Testis (tissue), 2 donors: Measurements from ENCODE around the gene FBXL13.

Source experiments
- POLR2A ChIP-seq: fragments of 450-650 bp; IDR thresholded peaks from one replicate; pipeline ENCODE4 v1.6.1; 2017; ENCODE audit warnings: antibody characterized with exemption, mild to moderate bottlenecking, moderate library complexity
- TF ChIP-seq, protein P1 (sequence below), 3 experiments: fragments of 450-650 bp in 2 of 3; fragments of 200-600 bp in 1 of 3; sonication (generic) in 1 of 3; IDR thresholded peaks; one replicate each; pipeline ENCODE4 v1.5.1; 2016 to 2019; ENCODE audit warnings: antibody characterized with exemption in 3 of 3, mild to moderate bottlenecking in 2 of 3, moderate library complexity in 1 of 3

DNA sequence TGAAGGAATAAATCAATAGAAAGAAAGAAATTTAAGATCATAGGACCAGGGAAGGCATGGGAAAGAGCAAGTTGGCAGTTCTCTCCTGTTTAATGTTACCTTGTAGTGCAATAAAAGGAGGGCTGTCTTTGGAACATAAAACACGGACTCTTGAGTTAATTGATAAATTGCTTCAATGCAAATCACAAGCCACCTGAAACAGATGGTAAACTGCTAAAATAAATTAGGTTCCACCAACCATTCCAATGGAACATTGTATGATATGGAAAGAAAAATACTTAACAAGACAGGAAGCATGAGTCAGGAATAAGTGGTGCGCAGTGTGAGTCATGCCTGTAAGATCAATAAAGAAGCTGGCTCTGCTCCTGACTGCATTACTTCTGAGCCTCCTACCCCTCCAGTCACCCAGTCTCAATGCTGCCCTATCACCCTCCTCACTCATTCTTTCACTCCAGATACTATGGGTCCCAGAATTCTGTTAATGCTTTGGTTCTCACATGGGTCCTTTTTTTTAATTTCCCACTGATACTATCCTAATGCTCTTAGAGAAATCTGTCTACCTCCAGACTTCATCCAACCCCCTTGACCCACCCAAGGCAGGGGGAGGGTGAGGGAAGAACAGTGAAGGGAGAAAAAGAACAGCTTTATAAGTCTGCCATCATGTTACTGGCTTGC is 82.9 kb downstream of the FBXL13 start:
- TF ChIP-seq, protein P1, sequence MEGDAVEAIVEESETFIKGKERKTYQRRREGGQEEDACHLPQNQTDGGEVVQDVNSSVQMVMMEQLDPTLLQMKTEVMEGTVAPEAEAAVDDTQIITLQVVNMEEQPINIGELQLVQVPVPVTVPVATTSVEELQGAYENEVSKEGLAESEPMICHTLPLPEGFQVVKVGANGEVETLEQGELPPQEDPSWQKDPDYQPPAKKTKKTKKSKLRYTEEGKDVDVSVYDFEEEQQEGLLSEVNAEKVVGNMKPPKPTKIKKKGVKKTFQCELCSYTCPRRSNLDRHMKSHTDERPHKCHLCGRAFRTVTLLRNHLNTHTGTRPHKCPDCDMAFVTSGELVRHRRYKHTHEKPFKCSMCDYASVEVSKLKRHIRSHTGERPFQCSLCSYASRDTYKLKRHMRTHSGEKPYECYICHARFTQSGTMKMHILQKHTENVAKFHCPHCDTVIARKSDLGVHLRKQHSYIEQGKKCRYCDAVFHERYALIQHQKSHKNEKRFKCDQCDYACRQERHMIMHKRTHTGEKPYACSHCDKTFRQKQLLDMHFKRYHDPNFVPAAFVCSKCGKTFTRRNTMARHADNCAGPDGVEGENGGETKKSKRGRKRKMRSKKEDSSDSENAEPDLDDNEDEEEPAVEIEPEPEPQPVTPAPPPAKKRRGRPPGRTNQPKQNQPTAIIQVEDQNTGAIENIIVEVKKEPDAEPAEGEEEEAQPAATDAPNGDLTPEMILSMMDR (IDR thresholded peaks at IDR 0.05): no peak
- TF ChIP-seq POLR2A: no peak
